GM23338 (cell line): ENCODE results near the gene TCF12. TPM values are rescaled to one million over a fixed set of nuclear protein-coding genes. Genes with fewer than 3 reads are reported as not detected.

ENCODE experiments used
- ATAC-seq: fragments of 200-7000 bp; cut with Tn5 transposase; 3 replicates; pipeline ENCODE4 v1.9.1; 2020
- DNase-seq: peaks from one replicate; pipeline ENCODE4 v3.0.0-alpha.2; 2015; ENCODE audit warnings: low spot score
- H2AFZ ChIP-seq: fragments of 200-600 bp; sonication (generic); 2 replicates; pipeline ENCODE4 v1.8.0; 2016; ENCODE audit warnings: antibody characterized with exemption, mild to moderate bottlenecking, moderate library complexity
- H3F3A ChIP-seq: fragments of 200-600 bp; sonication (generic); replicated peaks from 2 replicates; pipeline ENCODE4 v1.8.0; 2017; ENCODE audit warnings: antibody characterized with exemption, mixed run types, low read depth
- H3K27ac ChIP-seq: fragments of 200-600 bp; sonication (generic); 2 replicates; pipeline ENCODE4 v1.6.1; 2016; ENCODE audit warnings: low read depth
- H3K27me3 ChIP-seq: fragments of 200-600 bp; sonication (generic); 2 replicates; pipeline ENCODE4 v1.8.0; 2016; ENCODE audit warnings: mild to moderate bottlenecking, mixed run types, moderate library complexity; ENCODE audit not compliant: insufficient read depth
- H3K36me3 ChIP-seq: fragments of 200-600 bp; sonication (generic); 2 replicates; pipeline ENCODE4 v1.8.0; 2016; ENCODE audit warnings: mild to moderate bottlenecking; ENCODE audit not compliant: insufficient read depth
- H3K4me1 ChIP-seq: fragments of 200-600 bp; sonication (generic); 2 replicates; pipeline ENCODE4 v1.8.0; 2016; ENCODE audit warnings: mild to moderate bottlenecking, moderate library complexity; ENCODE audit not compliant: insufficient read depth
- H3K4me2 ChIP-seq: fragments of 200-600 bp; sonication (generic); 2 replicates; pipeline ENCODE4 v1.7.1; 2017; ENCODE audit warnings: mixed run types
- H3K4me3 ChIP-seq: fragments of 200-600 bp; sonication (generic); 2 replicates; pipeline ENCODE4 v1.6.1; 2016; ENCODE audit warnings: mixed run types
- H3K79me2 ChIP-seq: fragments of 200-600 bp; sonication (generic); replicated peaks from 2 replicates; pipeline ENCODE4 v1.8.0; 2017; ENCODE audit warnings: mild to moderate bottlenecking; ENCODE audit not compliant: insufficient read depth
- H3K9me2 ChIP-seq: fragments of 200-600 bp; sonication (generic); 2 replicates; pipeline ENCODE4 v1.8.0; 2017; ENCODE audit not compliant: insufficient read depth
- H4K20me1 ChIP-seq: fragments of 200-600 bp; sonication (generic); replicated peaks from 2 replicates; pipeline ENCODE4 v1.8.0; 2017; ENCODE audit warnings: mild to moderate bottlenecking; ENCODE audit not compliant: insufficient read depth
- H3K27ac Mint-ChIP-seq: 2 replicates; pipeline ENCODE4 v1.8.0; 2020; ENCODE audit warnings: inconsistent platforms, mild to moderate bottlenecking, moderate library complexity, mixed read lengths
- H3K27me3 Mint-ChIP-seq: 3 replicates; pipeline ENCODE4 v1.8.0; 2022; ENCODE audit warnings: low read depth, mild to moderate bottlenecking, moderate library complexity, mixed read lengths, inconsistent platforms; ENCODE audit not compliant: insufficient read depth, poor library complexity
- H3K36me3 Mint-ChIP-seq: 3 replicates; pipeline ENCODE4 v1.8.0; 2021; ENCODE audit warnings: low read depth, mild to moderate bottlenecking, inconsistent platforms, moderate library complexity, mixed read lengths
- H3K4me1 Mint-ChIP-seq: 3 replicates; pipeline ENCODE4 v1.8.0; 2020; ENCODE audit warnings: mild to moderate bottlenecking, inconsistent platforms, mixed read lengths
- H3K4me3 Mint-ChIP-seq: 3 replicates; pipeline ENCODE4 v1.8.0; 2021; ENCODE audit warnings: moderate library complexity, mild to moderate bottlenecking, inconsistent platforms, mixed read lengths
- H3K9me3 Mint-ChIP-seq: 3 replicates; pipeline ENCODE4 v1.8.0; 2020; ENCODE audit warnings: moderate library complexity, mild to moderate bottlenecking, inconsistent platforms, mixed read lengths
- CREB1 ChIP-seq: fragments of 250-450 bp; sonication (Bioruptor Pico); IDR thresholded peaks from 2 replicates; pipeline ENCODE4 v1.5.0; 2020; ENCODE audit warnings: low read depth, mild to moderate bottlenecking, moderate library complexity
- JUNB ChIP-seq: IDR thresholded peaks from one replicate; pipeline ENCODE4 v1.6.1; 2016; ENCODE audit warnings: antibody characterized with exemption; ENCODE audit not compliant: unreplicated experiment
- STAT1 ChIP-seq: IDR thresholded peaks from one replicate; pipeline ENCODE4 v1.6.1; 2016; ENCODE audit warnings: antibody characterized with exemption; ENCODE audit not compliant: unreplicated experiment
- ZNF114 ChIP-seq: fragments of 250-450 bp; sonication (Bioruptor Pico); IDR thresholded peaks from 2 replicates; pipeline ENCODE4 v1.5.0; 2020; ENCODE audit warnings: mild to moderate bottlenecking, moderate library complexity
- polyA plus RNA-seq: library from polyadenylated mRNA; unstranded; fragments of >200 nt; fragmentation: Nextera tagmentation; extraction: Ambion mirVana; gene quantifications from 2 replicates; pipeline ENCODE4 v1.2.1, GENCODE V29; 2016
- total RNA-seq: library from RNA; depleted of rRNA; stranded (reverse); fragments of >200 nt; shearing (Covaris generic); gene quantifications from 2 replicates; pipeline ENCODE4 v1.2.3, GENCODE V29; 2014
- TF ChIP-seq, protein P1 (sequence below): fragments of 250-450 bp; sonication (Bioruptor Pico); IDR thresholded peaks from 2 replicates; pipeline ENCODE4 v1.5.0; 2020; ENCODE audit warnings: mild to moderate bottlenecking, moderate library complexity
- TF ChIP-seq, protein P2 (sequence below): IDR thresholded peaks from 2 replicates; pipeline ENCODE4 v1.6.1; 2016; ENCODE audit warnings: antibody characterized with exemption
- TF ChIP-seq, protein P3 (sequence below), 2 experiments: fragments of 200-600 bp in 1 of 2; sonication (generic) in 1 of 2; conservative IDR thresholded peaks; 2 replicates each; pipeline versions ENCODE4 v1.5.1 to v1.6.1; 2016 to 2017; ENCODE audit warnings: antibody characterized with exemption in 2 of 2, low read depth in 2 of 2, mild to moderate bottlenecking in 2 of 2, moderate library complexity in 1 of 2

TCF12 gene
- total and polyA plus RNA-seq, 2 experiments from 2014 or later = 27.6 to 104 TPM

DNA sequence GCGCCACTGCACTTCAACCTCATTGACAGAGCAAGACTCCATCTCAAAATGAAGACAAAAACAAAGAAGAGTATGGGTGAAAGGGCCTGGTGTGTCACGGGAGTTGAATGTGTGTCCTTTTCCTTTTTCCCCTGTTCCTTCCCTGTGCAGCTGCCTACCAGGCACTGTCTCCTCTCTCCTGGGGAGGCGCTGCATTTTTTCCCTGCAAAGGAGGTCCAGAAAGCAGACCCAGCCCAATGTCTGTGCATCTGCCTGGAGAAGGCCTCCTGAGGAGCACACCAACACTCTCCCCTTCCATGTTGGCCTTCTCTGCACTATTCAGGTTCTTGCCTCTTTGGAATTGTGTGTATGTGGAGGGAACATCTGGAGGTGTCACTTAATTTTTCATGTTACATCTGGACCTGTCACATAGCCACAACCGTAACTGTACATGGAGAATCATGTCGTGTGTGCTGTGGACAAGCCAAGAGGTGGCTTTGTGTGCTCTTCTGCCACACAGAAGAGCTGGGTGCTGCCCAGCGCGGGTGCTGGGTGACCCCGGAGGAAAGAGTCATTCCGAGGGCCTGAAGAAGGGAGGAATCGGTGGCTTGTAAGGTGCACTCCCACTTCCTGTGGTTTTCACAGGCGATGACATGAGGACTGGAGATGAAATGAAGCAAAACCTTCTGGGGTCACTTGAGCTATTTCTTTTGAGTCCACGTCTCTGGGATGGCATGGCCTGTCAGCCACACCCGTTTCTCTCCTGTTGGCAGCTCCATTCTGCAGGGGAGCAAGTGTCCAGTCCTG, 411.3 kb downstream of the TCF12 start:
- H3K9me2 ChIP-seq = no peaks in the 10 kb centered on the region
- H3K4me2 ChIP-seq = no peak overlapping the region
- DNase-seq = no peak
- H3K9me3 Mint-ChIP-seq = no peaks in the 10 kb centered on the region
- TF ChIP-seq CREB1 (CRISPR knock-in tag) = no peak
- TF ChIP-seq JUNB = no peak
- TF ChIP-seq, protein P1, sequence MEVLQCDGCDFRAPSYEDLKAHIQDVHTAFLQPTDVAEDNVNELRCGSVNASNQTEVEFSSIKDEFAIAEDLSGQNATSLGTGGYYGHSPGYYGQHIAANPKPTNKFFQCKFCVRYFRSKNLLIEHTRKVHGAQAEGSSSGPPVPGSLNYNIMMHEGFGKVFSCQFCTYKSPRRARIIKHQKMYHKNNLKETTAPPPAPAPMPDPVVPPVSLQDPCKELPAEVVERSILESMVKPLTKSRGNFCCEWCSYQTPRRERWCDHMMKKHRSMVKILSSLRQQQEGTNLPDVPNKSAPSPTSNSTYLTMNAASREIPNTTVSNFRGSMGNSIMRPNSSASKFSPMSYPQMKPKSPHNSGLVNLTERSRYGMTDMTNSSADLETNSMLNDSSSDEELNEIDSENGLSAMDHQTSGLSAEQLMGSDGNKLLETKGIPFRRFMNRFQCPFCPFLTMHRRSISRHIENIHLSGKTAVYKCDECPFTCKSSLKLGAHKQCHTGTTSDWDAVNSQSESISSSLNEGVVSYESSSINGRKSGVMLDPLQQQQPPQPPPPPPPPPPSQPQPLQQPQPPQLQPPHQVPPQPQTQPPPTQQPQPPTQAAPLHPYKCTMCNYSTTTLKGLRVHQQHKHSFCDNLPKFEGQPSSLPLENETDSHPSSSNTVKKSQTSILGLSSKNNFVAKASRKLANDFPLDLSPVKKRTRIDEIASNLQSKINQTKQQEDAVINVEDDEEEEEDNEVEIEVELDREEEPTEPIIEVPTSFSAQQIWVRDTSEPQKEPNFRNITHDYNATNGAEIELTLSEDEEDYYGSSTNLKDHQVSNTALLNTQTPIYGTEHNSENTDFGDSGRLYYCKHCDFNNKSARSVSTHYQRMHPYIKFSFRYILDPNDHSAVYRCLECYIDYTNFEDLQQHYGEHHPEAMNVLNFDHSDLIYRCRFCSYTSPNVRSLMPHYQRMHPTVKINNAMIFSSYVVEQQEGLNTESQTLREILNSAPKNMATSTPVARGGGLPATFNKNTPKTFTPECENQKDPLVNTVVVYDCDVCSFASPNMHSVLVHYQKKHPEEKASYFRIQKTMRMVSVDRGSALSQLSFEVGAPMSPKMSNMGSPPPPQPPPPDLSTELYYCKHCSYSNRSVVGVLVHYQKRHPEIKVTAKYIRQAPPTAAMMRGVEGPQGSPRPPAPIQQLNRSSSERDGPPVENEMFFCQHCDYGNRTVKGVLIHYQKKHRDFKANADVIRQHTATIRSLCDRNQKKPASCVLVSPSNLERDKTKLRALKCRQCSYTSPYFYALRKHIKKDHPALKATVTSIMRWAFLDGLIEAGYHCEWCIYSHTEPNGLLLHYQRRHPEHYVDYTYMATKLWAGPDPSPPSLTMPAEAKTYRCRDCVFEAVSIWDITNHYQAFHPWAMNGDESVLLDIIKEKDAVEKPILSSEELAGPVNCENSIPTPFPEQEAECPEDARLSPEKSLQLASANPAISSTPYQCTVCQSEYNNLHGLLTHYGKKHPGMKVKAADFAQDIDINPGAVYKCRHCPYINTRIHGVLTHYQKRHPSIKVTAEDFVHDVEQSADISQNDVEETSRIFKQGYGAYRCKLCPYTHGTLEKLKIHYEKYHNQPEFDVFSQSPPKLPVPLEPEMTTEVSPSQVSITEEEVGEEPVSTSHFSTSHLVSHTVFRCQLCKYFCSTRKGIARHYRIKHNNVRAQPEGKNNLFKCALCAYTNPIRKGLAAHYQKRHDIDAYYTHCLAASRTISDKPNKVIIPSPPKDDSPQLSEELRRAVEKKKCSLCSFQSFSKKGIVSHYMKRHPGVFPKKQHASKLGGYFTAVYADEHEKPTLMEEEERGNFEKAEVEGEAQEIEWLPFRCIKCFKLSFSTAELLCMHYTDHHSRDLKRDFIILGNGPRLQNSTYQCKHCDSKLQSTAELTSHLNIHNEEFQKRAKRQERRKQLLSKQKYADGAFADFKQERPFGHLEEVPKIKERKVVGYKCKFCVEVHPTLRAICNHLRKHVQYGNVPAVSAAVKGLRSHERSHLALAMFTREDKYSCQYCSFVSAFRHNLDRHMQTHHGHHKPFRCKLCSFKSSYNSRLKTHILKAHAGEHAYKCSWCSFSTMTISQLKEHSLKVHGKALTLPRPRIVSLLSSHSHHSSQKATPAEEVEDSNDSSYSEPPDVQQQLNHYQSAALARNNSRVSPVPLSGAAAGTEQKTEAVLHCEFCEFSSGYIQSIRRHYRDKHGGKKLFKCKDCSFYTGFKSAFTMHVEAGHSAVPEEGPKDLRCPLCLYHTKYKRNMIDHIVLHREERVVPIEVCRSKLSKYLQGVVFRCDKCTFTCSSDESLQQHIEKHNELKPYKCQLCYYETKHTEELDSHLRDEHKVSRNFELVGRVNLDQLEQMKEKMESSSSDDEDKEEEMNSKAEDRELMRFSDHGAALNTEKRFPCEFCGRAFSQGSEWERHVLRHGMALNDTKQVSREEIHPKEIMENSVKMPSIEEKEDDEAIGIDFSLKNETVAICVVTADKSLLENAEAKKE = no peak
- TF ChIP-seq, protein P2, sequence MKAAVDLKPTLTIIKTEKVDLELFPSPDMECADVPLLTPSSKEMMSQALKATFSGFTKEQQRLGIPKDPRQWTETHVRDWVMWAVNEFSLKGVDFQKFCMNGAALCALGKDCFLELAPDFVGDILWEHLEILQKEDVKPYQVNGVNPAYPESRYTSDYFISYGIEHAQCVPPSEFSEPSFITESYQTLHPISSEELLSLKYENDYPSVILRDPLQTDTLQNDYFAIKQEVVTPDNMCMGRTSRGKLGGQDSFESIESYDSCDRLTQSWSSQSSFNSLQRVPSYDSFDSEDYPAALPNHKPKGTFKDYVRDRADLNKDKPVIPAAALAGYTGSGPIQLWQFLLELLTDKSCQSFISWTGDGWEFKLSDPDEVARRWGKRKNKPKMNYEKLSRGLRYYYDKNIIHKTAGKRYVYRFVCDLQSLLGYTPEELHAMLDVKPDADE = no peak
- no peak for TF ChIP-seq ZNF114
- TF ChIP-seq, protein P3, sequence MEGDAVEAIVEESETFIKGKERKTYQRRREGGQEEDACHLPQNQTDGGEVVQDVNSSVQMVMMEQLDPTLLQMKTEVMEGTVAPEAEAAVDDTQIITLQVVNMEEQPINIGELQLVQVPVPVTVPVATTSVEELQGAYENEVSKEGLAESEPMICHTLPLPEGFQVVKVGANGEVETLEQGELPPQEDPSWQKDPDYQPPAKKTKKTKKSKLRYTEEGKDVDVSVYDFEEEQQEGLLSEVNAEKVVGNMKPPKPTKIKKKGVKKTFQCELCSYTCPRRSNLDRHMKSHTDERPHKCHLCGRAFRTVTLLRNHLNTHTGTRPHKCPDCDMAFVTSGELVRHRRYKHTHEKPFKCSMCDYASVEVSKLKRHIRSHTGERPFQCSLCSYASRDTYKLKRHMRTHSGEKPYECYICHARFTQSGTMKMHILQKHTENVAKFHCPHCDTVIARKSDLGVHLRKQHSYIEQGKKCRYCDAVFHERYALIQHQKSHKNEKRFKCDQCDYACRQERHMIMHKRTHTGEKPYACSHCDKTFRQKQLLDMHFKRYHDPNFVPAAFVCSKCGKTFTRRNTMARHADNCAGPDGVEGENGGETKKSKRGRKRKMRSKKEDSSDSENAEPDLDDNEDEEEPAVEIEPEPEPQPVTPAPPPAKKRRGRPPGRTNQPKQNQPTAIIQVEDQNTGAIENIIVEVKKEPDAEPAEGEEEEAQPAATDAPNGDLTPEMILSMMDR (conservative IDR thresholded peaks at IDR 0.05; ENCODE audit: low read depth in 2 of 2) = peak; percentile 18 to 22; a peak in 2 of 4 replicates
- no peak for TF ChIP-seq STAT1
- H3K4me3 Mint-ChIP-seq = no peak overlapping the region
- no peak overlapping the region for H3K27ac ChIP-seq
- H3K27me3 ChIP-seq = no peaks in the 10 kb centered on the region
- H3K36me3 ChIP-seq = no peaks in the 10 kb centered on the region
- peaks cover 4% of the 10 kb centered on the region for H3K4me1 ChIP-seq
- H3K79me2 ChIP-seq = no peaks in the 10 kb centered on the region
- no peak overlapping the region for H3K4me3 ChIP-seq
- no peaks in the 10 kb centered on the region; the same call in 2 of the 3 replicates for H3K36me3 Mint-ChIP-seq
- 0 out of 2 replicates have a peak, but pooled peaks cover 6% of the 10 kb centered on the region for H3F3A ChIP-seq
- H3K4me1 Mint-ChIP-seq = peaks cover 18% of the 10 kb centered on the region
- H2AFZ ChIP-seq = no peak overlapping the region
- H3K27me3 Mint-ChIP-seq = peaks cover 9% of the 10 kb centered on the region
- H4K20me1 ChIP-seq = no peaks in the 10 kb centered on the region
- no peak overlapping the region for H3K27ac Mint-ChIP-seq
- ATAC-seq = no peak
